HG02588 (cell line): ENCODE results near the gene FEM1A.
"Not testable (repeated sequence)": the region's sequence is repeated elsewhere in the genome, so short reads cannot be mapped to it uniquely, and the experiment has no call there.

Experiments used
- ATAC-seq: cut with Tn5 transposase; IDR thresholded peaks from one replicate; pipeline ENCODE4 v1.9.1; 2021; ENCODE audit warnings: mild to moderate bottlenecking, moderate library complexity; ENCODE audit not compliant: unreplicated experiment

FEM1A gene

GRCh38 chr19:4845975-4846374, 54.4 kb downstream of the FEM1A start:
- not testable (repeated sequence) for ATAC-seq

- ATAC-seq = no peak
Observed at GRCh38 chr19:4847190-4847973, 55.8 kb downstream of the FEM1A start.

- ATAC-seq = no peak
Observed at GRCh38 chr19:4849019-4849418, 57.5 kb downstream of the FEM1A start.
